K562 (cell line): ENCODE results near the gene MGAT5. TPM values are rescaled to one million over a fixed set of nuclear protein-coding genes. Genes with fewer than 3 reads are reported as not detected.

Source experiments
- ATAC-seq: fragments of 200-7000 bp; cut with Tn5 transposase; 3 replicates; pipeline ENCODE4 v1.9.1; 2020; ENCODE audit warnings: moderate library complexity
- BruUV-seq: library from RNA; stranded (reverse); fragments of 400-500 nt; replicated peaks from 2 replicates; lab custom pipeline; 2021; lab: Mats Ljungman, UMichigan
- CTCF ChIA-PET: fragments of 300-600 bp; formaldehyde crosslinking; extraction: SDS; loops from one replicate; lab custom pipeline; 2021; ENCODE audit warnings: low intra/inter-chr PET ratio; lab: Yijun Ruan, JAX
- POLR2A ChIA-PET: fragments of 300-600, 350-650 bp; sonication (Branson Sonifier 250); formaldehyde crosslinking; extraction: SDS; loops from one replicate; lab custom pipeline; 2021; ENCODE audit warnings: antibody characterized with exemption, inconsistent platforms; lab: Yijun Ruan, JAX
- DNase-seq, 4 experiments: peaks; one replicate each; pipeline versions ENCODE4 v3.0.0 to v3.0.0-alpha.2; 2011 to 2018; ENCODE audit warnings: low spot score in 3 of 4, mixed read lengths in 3 of 4; ENCODE audit errors: extremely low read depth in 1 of 4
- FAIRE-seq: peaks from 2 replicates; lab custom pipeline; 2011; peaks lifted over from hg19 to GRCh38; lab: Jason Lieb, UNC
- H2AFZ ChIP-seq: 2 replicates; pipeline ENCODE4 v1.6.0; 2011; ENCODE audit warnings: low read depth, low read length, control low read depth, inconsistent platforms
- H3K27ac ChIP-seq: fragments of 200-600 bp; 3 replicates; pipeline ENCODE4 v1.8.0; 2011; ENCODE audit warnings: low read depth, mild to moderate bottlenecking, control low read depth, inconsistent platforms, low read length, moderate library complexity, mixed read lengths; ENCODE audit errors: extremely low read depth
- H3K27me3 ChIP-seq, 2 experiments: fragments of 300-600 bp in 1 of 2; 2 replicates in 1 of 2; 3 replicates in 1 of 2; pipeline versions ENCODE4 v1.6.0 to v1.8.0; 2011; ENCODE audit warnings: inconsistent platforms in 2 of 2, low read length in 2 of 2, mild to moderate bottlenecking in 1 of 2, mixed read lengths in 1 of 2, moderate library complexity in 1 of 2; ENCODE audit not compliant: control insufficient read depth in 2 of 2, insufficient read depth in 2 of 2
- H3K36me3 ChIP-seq: fragments of 300-600 bp; 3 replicates; pipeline ENCODE4 v1.8.0; 2011; ENCODE audit warnings: mild to moderate bottlenecking, low read length, inconsistent platforms; ENCODE audit not compliant: control insufficient read depth, insufficient read depth
- H3K4me1 ChIP-seq, 2 experiments: fragments of 200-600 bp in 1 of 2; replicated peaks in 1 of 2; 2 replicates in 1 of 2; 3 replicates in 1 of 2; pipeline versions ENCODE4 v1.5.1 to v1.8.0; 2011; ENCODE audit warnings: inconsistent platforms in 2 of 2, low read length in 2 of 2, mild to moderate bottlenecking in 1 of 2, mixed read lengths in 1 of 2, moderate library complexity in 1 of 2; ENCODE audit not compliant: control insufficient read depth in 2 of 2, insufficient read depth in 2 of 2
- H3K4me2 ChIP-seq: 2 replicates; pipeline ENCODE4 v1.6.1; 2011; ENCODE audit warnings: low read length, control low read depth, inconsistent platforms, mixed read lengths; ENCODE audit not compliant: insufficient read depth
- H3K4me3 ChIP-seq: fragments of 200-600 bp; sonication (generic), shearing (Covaris generic); 2 replicates; pipeline ENCODE4 v1.5.1; 2016; ENCODE audit warnings: control low read depth, inconsistent platforms
- H3K79me2 ChIP-seq: fragments of 200-600 bp; 3 replicates; pipeline ENCODE4 v1.8.0; 2011; ENCODE audit warnings: low read length, inconsistent platforms; ENCODE audit not compliant: control insufficient read depth, insufficient read depth
- H3K9ac ChIP-seq, 2 experiments: 2 replicates each; pipeline versions ENCODE4 v1.6.0 to v1.6.1; 2011; ENCODE audit warnings: low read depth in 2 of 2, low read length in 2 of 2, control low read depth in 1 of 2, inconsistent platforms in 1 of 2, mild to moderate bottlenecking in 1 of 2, mixed read lengths in 1 of 2; ENCODE audit not compliant: insufficient read depth in 1 of 2
- H3K9me1 ChIP-seq: one replicate; pipeline ENCODE4 v1.6.0; 2011; ENCODE audit warnings: inconsistent platforms, mild to moderate bottlenecking, low read length, moderate library complexity; ENCODE audit not compliant: control insufficient read depth, insufficient read depth
- H3K9me3 ChIP-seq: replicated peaks from 2 replicates; pipeline ENCODE4 v1.5.1; 2011; ENCODE audit warnings: low read depth, low read length, inconsistent platforms; ENCODE audit not compliant: control insufficient read depth, insufficient read depth
- H4K20me1 ChIP-seq: replicated peaks from 2 replicates; pipeline ENCODE4 v1.6.1; 2011; ENCODE audit warnings: low read length, inconsistent platforms, mixed read lengths; ENCODE audit not compliant: control insufficient read depth, insufficient read depth
- ATF1 ChIP-seq, 2 experiments: fragments of 450-650 bp in 1 of 2; IDR thresholded peaks; 2 replicates each; pipeline ENCODE4 v1.6.1; 2016; ENCODE audit warnings: missing compliant biosample characterization in 1 of 2, missing genetic modification characterization in 1 of 2
- ATF7 ChIP-seq: fragments of 450-650 bp; IDR thresholded peaks from 2 replicates; pipeline ENCODE4 v1.7.1; 2014; ENCODE audit warnings: mild to moderate bottlenecking, moderate library complexity
- GATA2 ChIP-seq: sonication (generic); formaldehyde crosslinking; IDR thresholded peaks from 2 replicates; pipeline ENCODE4 v1.4.0; 2020; ENCODE audit warnings: mild to moderate bottlenecking, missing genetic modification reagents
- HEY1 ChIP-seq: fragments of 250-450 bp; sonication (Bioruptor Pico); IDR thresholded peaks from 2 replicates; pipeline ENCODE4 v1.5.0; 2020; ENCODE audit warnings: mild to moderate bottlenecking, moderate library complexity, borderline replicate concordance
- L3MBTL2 ChIP-seq: fragments of 450-650 bp; IDR thresholded peaks from 2 replicates; pipeline ENCODE4 v1.6.1; 2016; ENCODE audit warnings: mild to moderate bottlenecking, moderate library complexity
- SMARCC2 ChIP-seq: fragments of 450-650 bp; IDR thresholded peaks from 2 replicates; pipeline ENCODE4 v1.6.1; 2017; ENCODE audit warnings: antibody characterized with exemption, moderate library complexity, mild to moderate bottlenecking, low read depth
- ZNF512 ChIP-seq: IDR thresholded peaks from 2 replicates; pipeline ENCODE4 v1.6.1; 2016; ENCODE audit warnings: missing genetic modification characterization, missing compliant biosample characterization
- ZNF699 ChIP-seq: fragments of 250-450 bp; sonication (Bioruptor Pico); IDR thresholded peaks from 2 replicates; pipeline ENCODE4 v1.8.0; 2021; ENCODE audit warnings: mild to moderate bottlenecking, moderate library complexity; ENCODE audit not compliant: insufficient replicate concordance
- WGBS: fragments of 100-300 bp; shearing (Covaris generic); methylation state at CpG from one replicate; pipeline ENCODE4 v1.1.6; 2016; ENCODE audit warnings: low coverage, mixed read lengths; ENCODE audit not compliant: insufficient coverage; ENCODE audit errors: missing lambda C conversion rate; 5-methylcytosine and 5-hydroxymethylcytosine counted together
- in situ Hi-C: fragments of 300-500 bp; cut with MboI; formaldehyde crosslinking; loops from 4 replicates; pipeline ENCODE4 v1.15.0; 2018; ENCODE audit warnings: inconsistent platforms, mixed read lengths
- intact Hi-C: fragments of 100-400 bp; cut with micrococcal nuclease; formaldehyde crosslinking; loops from 2 replicates; pipeline ENCODE4 v1.14.2; 2022
- polyA plus RNA-seq, 8 experiments: library from polyadenylated mRNA; depleted of rRNA in 4 of 8; stranded (reverse) in 5 of 8; unstranded in 3 of 8; fragments of >200 nt; fragmentation: Nextera tagmentation in 2 of 8; fragmentation: Illumina TruSeq in 1 of 8; extraction: Ambion mirVana in 2 of 8; extraction: Trizol in 1 of 8; gene quantifications; 2 replicates each; pipeline versions ENCODE4 v1.2.1 to v1.2.3, GENCODE V29; 2011 to 2014; ENCODE audit warnings: inconsistent platforms in 1 of 8, missing spikeins in 1 of 8
- total RNA-seq, 7 experiments: library from RNA; depleted of rRNA in 6 of 7; stranded (reverse); fragments of >200 nt in 6 of 7; fragmentation: Illumina TruSeq in 2 of 7; extraction: Trizol in 2 of 7; gene quantifications; 2 replicates each; pipeline versions ENCODE4 v1.2.1 to v1.2.3, GENCODE V29; 2011 to 2021; ENCODE audit warnings: low replicate concordance in 1 of 7
- TF ChIP-seq, protein P1 (sequence below): fragments of 450-650 bp; IDR thresholded peaks from 2 replicates; pipeline ENCODE4 v1.6.1; 2016; ENCODE audit warnings: mild to moderate bottlenecking
- TF ChIP-seq, protein P2 (sequence below): fragments of 450-650 bp; IDR thresholded peaks from 2 replicates; pipeline ENCODE4 v1.6.1; 2017; ENCODE audit warnings: mild to moderate bottlenecking, moderate library complexity

Gene MGAT5
- total and polyA plus RNA-seq, 9 of the 15 experiments (the other 6 are each of a cell fraction or from before 2014, with no cell fraction given): 1.6 to 18.6 (median 11.1) TPM

DNA sequence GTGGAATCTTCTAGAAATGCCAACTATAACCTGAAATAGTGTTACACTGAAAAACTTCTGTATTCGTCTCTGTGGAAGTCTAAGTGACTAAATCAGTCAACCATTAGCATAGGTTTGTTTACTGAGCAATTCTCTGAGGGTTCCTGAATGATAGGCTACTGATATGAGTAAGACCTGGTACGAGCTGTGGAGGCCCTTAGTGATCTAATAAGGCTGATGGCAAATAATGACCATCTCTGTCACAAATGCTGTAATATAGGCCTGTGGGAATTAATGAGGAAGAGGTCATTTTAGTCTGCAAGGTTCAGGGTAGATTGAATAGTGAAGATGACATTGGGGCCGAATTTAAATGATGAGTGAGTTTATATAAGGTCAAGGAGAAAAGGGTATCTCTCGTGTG lies 82.5 kb downstream of the MGAT5 start:
- FAIRE-seq (no peak), ATAC-seq (no peak), DNase-seq (no peak)
- POLR2A ChIA-PET: interaction anchor here (0.8 to 1.1 kb wide), 2 partner anchors 11 to 13 kb away, joined by 3 to 4 read pairs; no protein-coding TSS in a partner anchor
- in situ Hi-C loops (no loop called here), intact Hi-C loops (no loop called here)
- Histone ChIP-seq H2AFZ (no peak overlapping the region), H3K27me3 (no peaks in the 10 kb centered on the region), H4K20me1 (no peaks in the 10 kb centered on the region), H3K9me1 (no peaks in the 10 kb centered on the region), H3K4me1 (no peaks in the 10 kb centered on the region), H3K9ac (no peak overlapping the region), H3K79me2 (no peaks in the 10 kb centered on the region), H3K4me2 (no peak overlapping the region), H3K9me3 (no peaks in the 10 kb centered on the region), H3K36me3 (no peaks in the 10 kb centered on the region), H3K4me3 (no peak overlapping the region), H3K27ac (no peak overlapping the region)
- BruUV-seq: no TSS peak
- WGBS: 39% methylated on average over 4 of the region's 4 CpGs
- TF ChIP-seq, protein P1, sequence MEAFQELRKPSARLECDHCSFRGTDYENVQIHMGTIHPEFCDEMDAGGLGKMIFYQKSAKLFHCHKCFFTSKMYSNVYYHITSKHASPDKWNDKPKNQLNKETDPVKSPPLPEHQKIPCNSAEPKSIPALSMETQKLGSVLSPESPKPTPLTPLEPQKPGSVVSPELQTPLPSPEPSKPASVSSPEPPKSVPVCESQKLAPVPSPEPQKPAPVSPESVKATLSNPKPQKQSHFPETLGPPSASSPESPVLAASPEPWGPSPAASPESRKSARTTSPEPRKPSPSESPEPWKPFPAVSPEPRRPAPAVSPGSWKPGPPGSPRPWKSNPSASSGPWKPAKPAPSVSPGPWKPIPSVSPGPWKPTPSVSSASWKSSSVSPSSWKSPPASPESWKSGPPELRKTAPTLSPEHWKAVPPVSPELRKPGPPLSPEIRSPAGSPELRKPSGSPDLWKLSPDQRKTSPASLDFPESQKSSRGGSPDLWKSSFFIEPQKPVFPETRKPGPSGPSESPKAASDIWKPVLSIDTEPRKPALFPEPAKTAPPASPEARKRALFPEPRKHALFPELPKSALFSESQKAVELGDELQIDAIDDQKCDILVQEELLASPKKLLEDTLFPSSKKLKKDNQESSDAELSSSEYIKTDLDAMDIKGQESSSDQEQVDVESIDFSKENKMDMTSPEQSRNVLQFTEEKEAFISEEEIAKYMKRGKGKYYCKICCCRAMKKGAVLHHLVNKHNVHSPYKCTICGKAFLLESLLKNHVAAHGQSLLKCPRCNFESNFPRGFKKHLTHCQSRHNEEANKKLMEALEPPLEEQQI: no peak
- TF ChIP-seq ZNF512: no peak
- no peak for TF ChIP-seq ATF1 (CRISPR knock-in tag; IDR thresholded peaks at IDR 0.05)
- no peak for TF ChIP-seq ATF1 (tag; IDR thresholded peaks at IDR 0.05)
- no peak for TF ChIP-seq HEY1 (CRISPR knock-in tag)
- TF ChIP-seq, protein P2, sequence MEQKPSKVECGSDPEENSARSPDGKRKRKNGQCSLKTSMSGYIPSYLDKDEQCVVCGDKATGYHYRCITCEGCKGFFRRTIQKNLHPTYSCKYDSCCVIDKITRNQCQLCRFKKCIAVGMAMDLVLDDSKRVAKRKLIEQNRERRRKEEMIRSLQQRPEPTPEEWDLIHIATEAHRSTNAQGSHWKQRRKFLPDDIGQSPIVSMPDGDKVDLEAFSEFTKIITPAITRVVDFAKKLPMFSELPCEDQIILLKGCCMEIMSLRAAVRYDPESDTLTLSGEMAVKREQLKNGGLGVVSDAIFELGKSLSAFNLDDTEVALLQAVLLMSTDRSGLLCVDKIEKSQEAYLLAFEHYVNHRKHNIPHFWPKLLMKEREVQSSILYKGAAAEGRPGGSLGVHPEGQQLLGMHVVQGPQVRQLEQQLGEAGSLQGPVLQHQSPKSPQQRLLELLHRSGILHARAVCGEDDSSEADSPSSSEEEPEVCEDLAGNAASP: no peak
- TF ChIP-seq GATA2: no peak
- no peak for TF ChIP-seq ATF7
- TF ChIP-seq ZNF699: no peak
- no peak for TF ChIP-seq L3MBTL2
- no peak for TF ChIP-seq SMARCC2
- CTCF ChIA-PET: no interaction called here
